ENCODE results near the gene TBC1D4. TPM values are rescaled to one million over a fixed set of nuclear protein-coding genes. Genes with fewer than 3 reads are reported as not detected.
A peak's percentile ranks its signal among the peaks of the same experiment; 100 is the strongest.

TBC1D4 gene
- total RNA-seq, 1 donor from 2014 or later, result 20.1 TPM

DNA sequence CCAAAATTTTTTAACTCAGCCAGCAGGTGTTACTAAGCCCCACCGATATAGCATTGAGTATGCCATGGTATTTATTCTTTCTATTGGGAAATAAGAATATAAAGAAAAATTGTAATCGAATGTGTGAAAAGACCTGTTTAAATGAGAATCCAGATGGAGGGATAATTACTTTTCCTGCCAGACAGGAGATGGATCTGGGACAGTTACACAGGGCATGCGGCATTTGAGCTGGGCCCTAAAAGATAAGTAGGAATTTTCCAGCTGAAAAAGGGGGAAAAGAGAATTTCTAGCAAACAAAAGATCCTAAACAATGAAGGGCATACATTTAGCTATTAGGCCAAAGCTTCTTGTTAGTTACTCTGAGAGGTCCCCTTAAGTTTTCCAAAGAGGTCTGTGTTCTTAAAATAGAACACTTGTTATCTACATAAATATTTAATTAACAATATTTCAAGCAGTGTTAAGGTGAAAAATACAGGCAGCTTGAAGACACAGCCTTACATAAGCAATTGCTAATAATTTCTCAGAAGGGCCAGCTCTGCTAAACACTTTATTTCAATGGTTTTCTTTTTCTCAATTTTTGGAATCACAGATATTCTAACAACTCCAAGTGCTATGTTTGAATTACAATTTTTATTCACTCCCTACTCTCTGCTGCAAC lies 63.7 kb downstream of the TBC1D4 start:
- no peak for DNase-seq (ENCODE audit: low read depth)

DNA sequence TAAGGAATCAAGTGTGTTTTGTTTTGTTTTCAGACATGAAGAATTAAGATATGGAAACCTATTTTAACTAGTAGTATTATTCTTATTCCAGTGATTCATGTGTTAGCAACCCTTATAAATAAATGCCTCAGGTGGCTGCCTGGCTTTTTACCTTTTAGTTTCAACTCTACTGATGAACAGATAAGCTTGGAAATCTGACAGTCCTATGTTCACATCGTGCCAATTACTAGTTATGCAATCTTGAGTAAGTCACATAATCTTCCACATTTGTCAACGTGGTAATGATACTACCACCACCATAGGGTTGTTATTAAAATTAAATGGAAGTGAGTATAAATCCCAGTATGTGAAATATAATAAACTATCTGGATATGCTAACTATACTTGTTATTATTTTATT lies 64.3 kb downstream of the TBC1D4 start:
- DNase-seq (ENCODE audit: low read depth), result peak; percentile 55

DNA sequence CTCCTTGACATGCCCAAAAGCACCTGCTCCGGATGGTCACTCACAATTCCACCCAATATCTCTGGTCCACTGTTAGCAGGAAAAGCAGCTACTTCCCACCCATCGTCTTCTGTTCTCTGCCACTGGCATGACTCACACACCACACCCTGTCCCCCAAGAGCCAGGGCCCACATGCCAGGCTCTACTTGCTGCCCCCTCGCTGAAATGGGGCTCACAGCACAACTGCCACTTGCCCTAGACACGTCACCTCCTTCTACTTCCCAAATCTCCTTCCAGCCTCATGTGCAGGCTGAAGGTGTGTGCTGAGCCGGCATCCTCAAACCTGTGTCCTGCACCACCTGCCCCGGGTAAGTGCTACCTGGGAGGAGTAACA lies 65.0 kb downstream of the TBC1D4 start:
- DNase-seq (ENCODE audit: low read depth), result no peak

DNA sequence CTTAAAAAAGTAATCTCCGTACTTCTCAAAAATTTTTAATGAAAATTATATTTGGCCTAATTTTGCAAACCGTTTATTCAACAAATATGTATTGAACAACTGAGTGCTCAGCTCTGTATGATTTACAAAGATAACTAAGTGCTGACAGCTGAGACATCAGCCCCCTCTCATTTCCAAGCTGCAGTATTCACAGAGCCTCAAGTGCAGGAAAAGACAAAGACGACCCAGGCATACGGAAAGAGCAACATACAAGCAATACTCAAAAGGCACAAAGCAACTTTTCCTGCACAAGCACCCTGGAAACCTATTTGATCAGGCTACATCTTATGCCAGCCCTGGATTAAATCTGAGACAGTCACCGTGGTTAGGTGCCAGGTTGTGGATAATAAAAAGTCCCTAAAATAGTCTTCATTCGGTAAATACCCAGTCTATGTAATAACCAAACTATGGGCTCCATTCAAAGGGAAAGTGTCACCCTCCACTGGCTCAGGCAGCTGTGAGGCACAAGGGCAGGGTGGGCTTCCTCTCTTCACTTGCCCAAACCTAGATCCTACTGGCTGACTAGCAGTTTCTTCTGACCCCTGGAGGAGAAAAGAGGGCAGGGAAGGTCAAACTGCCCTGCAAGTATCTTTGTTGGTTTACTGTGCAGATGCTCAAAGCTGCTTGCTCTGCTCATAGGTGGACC lies 65.5 kb downstream of the TBC1D4 start:
- DNase-seq (ENCODE audit: low read depth), result no peak

DNA sequence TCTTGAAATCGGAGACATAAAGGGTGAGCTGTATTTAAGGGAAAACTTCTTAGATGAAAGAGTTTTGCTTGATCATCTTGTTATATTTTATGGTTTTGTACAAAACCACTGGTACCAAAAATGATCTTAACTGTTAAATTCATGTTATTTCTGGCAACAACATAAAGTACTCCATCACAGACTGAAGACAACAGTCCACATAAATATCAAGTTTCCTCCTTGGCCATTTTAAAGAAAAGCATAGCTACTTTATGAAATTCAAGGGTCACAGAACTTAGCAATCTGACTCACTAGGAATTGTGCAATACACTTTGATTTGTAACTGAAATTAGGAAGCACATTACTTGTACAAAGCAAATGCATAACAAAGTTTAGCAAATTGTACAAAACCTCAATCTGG lies 66.3 kb downstream of the TBC1D4 start:
- peak; percentile 90 for DNase-seq (ENCODE audit: low read depth)

DNA sequence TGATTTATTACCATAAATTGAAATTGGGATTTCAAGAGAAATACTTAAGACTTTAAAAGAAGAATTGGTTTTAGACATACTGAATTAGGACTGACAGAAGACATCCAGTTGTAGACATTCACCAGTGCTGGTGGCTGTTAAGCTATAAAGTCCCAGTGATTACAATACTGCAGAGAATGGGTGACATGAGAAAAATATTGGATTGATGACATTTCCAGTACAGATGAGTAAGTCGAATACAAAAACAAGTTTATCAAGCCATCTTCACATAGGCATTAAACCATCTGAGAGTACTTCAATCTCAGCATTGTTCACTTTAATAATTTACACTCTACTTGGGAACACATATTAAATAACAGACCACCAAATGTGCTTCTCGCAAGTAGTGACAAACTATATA lies 66.8 kb downstream of the TBC1D4 start:
- DNase-seq (ENCODE audit: low read depth), result no peak

DNA sequence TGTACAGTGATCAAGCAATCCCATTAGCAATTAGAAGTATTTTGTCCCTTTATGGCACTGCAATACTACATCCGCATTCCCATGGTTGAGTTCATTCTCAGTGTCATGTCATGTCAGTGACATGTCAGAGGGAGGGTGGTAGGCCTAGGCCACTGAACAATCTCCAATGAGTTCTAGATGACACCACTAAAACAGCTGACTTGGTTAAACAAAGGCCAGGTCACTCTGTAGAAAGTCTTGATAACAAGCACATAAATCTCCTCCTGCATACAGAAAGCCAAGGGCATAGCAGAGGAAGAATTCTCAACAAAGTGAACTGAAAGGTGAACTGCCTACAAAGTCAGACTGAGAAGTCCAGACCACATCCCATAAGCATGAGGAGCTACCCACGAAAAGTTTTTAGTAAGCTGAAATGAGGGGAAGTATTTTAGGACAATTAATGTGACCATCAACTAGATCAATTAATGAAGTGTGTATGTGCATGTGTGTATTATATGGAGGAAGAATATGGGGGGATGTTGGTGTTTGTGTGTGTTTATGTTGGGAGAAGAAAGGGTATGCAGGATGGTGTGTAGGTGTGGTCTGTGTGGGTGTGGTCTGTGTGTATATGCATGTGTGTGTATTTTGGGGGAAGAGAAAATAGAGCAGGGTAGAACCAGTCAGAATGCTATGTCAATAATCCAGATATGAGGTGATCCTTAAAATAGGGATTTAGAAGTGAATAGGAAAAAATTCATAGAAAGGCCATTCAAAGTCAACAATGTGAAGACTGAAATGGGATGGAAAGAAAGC lies 67.7 kb downstream of the TBC1D4 start:
- DNase-seq (ENCODE audit: low read depth), result no peak

DNA sequence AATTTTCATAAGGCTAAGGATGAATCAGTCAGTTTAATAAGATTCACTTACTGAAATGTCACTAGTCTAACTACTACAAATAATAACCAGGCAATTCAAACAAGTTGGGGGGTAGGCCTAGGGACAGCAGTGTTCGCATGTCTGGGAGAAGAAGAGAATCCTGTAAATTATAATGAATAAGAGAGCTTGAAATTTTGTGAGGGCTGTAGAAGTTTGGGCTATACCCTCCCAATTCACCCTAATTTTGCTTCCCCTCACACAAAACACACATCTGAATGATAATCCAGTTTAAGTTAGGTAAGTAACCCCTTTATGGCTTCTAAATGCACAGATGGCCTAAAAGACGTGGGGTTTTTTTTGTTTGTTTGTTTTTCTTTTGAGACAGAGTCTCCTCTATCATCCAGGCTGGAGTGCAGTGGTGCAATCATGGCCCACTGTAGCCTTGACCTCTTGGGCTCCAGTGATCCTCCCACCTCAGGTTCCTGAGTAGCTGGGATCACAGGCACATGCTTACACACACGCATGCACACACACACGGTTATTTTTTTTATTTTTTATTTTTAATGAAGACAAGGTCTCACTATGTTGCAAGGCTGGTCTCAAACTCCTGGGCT lies 69.9 kb downstream of the TBC1D4 start:
- DNase-seq (ENCODE audit: low read depth), result no peak

DNA sequence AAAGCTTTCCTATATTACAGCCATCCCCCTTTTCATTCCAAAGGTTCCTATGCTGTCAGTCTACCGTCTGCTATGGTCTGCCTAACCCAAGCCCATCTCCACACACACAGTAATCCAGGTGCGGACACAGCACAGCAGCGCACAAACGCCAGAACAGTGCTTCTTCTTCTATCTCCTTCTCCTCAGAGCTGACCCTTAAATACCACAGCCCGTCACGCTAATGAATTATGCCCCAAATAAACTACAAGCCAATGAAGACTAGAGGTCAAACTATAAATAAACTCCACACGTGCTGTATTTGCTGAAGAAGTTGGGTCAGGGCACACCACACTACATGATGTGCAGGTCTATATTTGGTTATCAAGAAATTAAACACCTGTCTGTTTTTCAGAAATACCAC lies 71.8 kb downstream of the TBC1D4 start:
- DNase-seq (ENCODE audit: low read depth), result no peak

DNA sequence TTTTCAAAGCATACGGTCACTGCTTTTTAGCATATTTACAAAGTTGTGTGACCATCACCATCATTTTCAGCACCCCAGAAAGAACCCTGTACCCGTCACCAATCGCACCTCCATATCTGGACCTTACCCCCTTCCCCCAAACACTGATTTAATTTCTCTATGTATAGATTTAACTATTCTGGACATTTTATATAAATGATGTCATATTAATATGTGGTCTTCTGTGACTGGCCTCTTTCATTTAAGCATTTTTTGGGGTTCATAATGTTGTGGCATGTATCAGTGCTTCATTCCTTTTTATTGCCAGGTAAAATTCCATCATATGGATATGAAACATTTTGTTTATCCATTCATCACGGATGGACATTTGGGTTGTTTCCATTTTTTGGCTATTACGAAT lies 74.0 kb downstream of the TBC1D4 start:
- DNase-seq (ENCODE audit: low read depth), result no peak

DNA sequence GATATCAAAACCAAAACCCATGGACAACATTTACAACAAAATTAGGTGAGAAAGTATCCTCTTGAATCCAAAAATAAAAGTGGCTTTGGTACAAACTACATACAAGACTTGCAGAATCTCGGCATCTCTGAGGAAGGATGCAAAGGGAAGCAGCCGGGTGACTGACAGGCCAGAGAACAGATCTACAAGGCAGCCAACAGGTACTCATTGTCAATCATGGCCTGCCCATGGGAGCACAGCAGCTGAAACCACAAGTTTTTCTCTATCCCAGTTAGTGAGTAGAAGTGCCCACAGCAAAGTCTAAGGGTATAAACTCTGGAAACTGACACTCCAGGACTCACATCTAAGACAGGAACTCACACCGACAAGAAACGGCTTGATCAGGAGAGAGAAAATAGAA lies 74.5 kb downstream of the TBC1D4 start:
- no peak for DNase-seq (ENCODE audit: low read depth)

DNA sequence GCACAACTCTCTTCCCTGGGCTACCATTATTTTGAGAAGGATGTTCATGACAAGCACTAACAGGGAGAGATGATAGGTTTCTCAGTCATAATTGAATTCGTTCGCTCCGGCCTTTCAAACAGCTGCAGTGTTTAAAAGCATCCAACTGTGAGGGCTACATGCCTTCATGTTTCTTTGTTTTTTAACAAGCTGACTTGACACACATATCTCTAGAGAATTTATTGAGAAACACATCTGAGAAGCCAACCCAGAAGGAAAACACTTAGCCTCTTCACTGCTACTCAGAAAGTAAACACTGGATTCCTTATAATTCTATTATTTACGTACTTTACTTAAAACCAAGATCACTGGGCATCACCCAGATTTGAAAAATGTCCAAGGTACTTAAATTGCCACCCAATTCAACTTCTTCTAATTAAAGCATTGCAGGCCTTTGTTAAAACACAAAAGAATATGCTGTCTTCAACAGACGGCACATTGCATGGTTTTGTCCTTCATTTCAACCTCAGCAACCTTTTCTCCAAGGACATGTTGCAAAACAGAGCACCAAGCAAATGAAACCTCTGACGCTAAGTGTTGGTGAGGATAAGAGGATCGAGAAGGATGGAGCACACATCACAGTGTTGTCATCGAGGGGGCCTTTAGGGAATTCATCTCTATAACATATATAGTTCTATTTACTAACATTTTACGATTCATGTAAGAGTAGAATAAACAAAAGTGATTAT lies 75.8 kb downstream of the TBC1D4 start:
- no peak for DNase-seq (ENCODE audit: low read depth)

DNA sequence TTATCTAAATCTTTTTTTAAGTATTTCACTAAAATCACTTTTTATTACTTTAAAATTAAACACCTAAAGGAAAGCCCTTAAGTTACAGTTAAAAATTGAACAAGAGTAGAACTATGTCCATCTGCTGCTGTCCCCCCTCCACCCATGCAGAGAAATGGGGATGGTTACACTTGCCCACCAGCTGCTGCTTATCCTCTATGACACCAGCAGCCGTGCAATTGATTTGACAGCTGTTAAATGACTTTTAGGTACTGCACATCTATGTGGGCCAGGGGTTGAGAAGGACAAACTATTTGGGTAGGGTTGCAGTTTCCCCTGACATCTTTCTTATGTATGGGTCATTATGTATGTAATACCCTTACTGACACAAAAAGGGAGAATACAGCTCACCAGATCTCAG lies 77.2 kb downstream of the TBC1D4 start:
- DNase-seq (ENCODE audit: low read depth), result no peak

DNA sequence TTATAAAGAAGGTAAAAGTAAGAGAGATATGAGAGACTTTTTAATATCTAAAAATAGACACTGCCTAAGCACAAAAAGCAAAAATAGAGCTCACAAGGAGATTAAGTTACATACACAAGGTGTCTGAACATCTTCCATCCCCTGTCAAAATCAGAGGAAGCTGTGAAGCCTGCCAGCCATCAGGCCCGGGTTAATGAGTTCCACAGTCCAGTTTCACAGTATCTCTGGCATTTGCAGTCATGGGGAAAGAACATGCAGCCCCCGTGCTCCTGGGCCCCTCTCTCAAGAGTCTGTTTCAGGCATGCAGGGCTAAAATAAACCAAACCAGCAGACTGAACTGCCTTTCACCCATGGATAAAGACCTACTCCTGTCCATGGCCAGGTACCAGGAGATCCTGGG lies 79.2 kb downstream of the TBC1D4 start:
- DNase-seq (ENCODE audit: low read depth), result peak; percentile 48

DNA sequence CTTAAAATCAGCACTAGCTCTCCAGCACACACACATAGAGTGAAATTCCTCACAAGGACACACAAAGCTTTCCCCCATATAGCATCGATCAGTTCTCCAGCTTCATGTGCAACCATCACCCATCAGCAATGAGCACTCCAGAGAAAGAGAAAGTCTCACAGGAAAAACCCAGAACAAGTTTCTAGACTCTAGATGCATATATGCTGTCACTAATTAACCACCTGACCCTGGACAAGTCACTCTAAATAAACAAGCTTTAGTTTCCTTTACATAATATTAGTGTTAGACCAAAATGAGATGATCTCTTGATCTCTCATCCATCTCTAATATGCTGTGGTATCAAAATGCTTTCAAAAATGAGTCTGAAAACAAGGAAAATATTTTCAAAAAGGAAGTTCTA lies 81.2 kb downstream of the TBC1D4 start:
- peak; percentile 59 for DNase-seq (ENCODE audit: low read depth)

DNA sequence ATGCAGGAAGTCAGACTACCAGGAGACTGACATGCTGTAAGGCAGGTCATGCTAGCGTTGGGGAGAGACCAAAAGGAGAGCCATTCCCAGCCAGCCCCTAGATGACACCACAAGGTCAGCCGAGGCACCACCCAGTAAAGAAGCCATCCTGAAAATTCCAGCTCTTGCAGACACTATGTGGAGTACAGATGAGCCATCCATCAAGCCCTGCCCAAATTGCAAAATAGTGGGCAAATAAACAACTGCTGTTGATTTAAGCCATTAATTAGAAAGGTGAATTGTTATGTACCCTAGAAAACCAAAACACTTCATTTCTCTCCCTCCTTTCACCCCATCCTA lies 82.1 kb downstream of the TBC1D4 start:
- DNase-seq (ENCODE audit: low read depth), result no peak

DNA sequence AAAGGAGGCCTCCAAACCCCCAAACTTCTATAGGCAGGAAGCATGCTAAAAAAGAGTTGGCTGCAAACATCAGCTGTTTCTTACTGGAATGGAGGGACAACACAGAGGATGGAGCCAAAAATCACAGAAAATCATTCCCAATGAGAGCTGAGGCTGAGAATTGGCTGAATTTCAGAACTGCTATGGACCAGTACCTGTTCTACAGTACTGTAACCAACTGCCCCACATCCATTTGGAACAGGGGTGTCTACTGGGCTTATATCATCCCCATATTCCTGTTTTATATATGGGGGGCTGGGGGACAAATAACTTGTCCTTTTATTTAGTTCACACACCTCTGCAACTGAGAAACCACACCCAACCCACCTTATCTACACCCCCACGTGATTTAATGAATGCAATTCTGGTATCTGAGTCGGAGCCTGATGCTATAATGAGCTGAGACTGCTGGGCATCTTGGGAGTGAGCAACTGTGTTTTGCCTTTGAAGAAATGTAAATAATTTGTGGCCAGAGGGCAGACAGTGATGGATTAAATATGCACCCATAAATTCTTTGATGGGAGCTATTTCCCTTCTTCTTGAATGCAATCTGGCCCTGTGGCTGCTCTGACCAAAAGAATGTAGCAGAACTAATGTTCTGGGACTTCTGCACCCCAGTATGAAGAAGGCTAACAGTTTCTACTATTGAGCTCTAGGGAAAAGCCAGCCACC lies 82.6 kb downstream of the TBC1D4 start:
- DNase-seq (ENCODE audit: low read depth), result peak; percentile 49

DNA sequence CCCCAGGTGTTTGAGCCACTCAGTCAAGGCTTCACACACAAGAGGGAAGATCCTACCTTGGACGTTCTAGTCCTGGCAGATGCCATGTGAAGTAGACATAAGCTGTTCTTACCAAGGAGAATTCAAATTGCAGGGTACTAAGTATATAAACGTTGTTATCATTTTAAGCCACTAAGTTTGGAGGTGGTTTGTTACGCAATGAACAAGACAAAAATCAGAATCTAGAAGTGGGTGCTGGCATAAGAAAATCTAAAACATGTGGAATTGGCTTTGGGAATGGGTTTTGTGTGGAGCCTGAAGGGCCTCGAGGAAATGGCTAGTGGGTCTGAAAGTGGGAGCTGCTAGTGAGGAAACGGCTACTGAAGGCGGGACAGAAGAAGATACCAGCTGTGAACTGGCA lies 83.9 kb downstream of the TBC1D4 start:
- no peak for DNase-seq (ENCODE audit: low read depth)

DNA sequence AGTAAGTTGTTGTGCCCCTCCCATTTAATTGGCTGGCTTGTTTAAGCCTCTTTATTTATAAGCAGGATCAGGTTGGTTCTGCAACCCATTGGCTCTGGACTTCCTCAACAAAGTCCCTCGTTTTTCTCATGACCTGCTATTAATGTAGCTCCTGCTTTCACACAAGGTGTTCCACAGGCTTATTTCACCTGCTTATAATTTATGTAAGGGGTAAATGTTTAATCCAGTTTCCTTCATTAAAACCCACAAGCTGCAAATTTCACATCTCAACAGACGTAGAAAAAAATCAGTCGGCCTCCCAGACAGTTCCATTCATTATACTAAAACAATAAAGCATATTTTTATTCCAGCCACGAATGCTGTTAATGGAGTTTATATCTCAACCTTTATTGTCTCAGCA lies 86.1 kb downstream of the TBC1D4 start:
- DNase-seq (ENCODE audit: low read depth), result peak; percentile 91

DNA sequence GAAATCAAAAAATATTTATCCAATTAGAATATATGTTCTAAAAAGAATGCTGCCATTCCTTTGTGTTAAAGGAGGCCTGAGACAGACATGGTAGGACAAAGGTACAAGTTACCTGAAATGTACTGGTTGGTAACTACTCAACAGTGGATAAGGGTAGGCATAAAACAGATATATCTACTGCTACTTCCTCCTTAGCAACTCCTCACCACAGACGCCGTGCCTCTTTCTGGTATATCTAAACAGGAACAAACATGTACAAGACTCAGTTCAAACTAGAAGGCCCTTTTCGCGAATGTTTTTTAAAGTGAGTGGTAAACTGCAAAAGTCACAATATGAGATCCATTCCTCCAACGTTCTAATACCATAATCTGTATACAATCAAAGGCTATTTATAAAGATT lies 86.9 kb downstream of the TBC1D4 start:
- no peak for DNase-seq (ENCODE audit: low read depth)

DNA sequence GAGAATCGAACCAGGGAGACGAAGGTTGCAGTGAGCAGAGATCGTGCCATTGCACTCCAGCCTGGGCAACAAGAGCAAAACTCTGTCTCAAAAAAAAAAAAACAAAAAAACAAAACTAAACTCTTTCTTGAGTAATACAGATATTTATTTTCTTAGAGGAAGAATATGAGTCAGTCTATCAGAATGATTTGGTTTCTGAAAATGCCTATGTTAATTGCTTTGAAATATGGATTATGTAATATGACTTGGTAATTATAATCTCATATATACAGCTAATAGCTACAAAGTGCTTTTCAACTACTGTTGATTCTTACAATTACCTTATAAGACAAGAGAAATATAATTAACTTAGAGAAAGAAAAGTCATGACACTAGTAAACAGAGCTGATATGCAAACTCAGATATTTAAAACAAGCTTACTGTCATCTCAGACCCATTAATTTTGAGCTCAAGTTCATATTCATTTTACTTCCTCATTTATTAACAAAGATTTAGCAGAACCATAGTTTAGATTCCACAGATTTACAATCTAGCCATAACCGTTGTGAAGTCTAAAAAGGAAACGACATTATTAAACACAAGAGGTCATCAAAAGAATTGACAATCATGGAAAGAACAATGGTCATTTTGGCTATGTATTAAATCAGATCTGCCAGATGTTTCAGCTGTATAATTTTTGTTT lies 88.0 kb downstream of the TBC1D4 start:
- DNase-seq (ENCODE audit: low read depth), result no peak
